HG02973 (cell line): Measurements from ENCODE around the gene MYL11.
A peak's percentile ranks its signal among the peaks of the same experiment; 100 is the strongest.
"Not testable (repeated sequence)": the region's sequence is repeated elsewhere in the genome, so short reads cannot be mapped to it uniquely, and the experiment has no call there.

ENCODE experiments used
- ATAC-seq: cut with Tn5 transposase; IDR thresholded peaks from one replicate; pipeline ENCODE4 v1.9.1; 2021; ENCODE audit warnings: moderate library complexity; ENCODE audit not compliant: unreplicated experiment

MYL11 gene

GRCh38 chr16:30395155-30395991 is 20.8 kb downstream of the MYL11 start, which contains the start of gene ZNF48:
TSS of gene ZNF48 (plus strand) at chr16:30395420. CDS start at chr16:30395795, 375 bp downstream.
- peak; percentile 46 for ATAC-seq

- ATAC-seq: peak; percentile 10
Observed at GRCh38 chr16:30395992-30396585, 21.5 kb downstream of the MYL11 start.

GRCh38 chr16:30396627-30397026 is 22.0 kb downstream of the MYL11 start:
- not testable (repeated sequence) for ATAC-seq

GRCh38 chr16:30397056-30397455 is 22.5 kb downstream of the MYL11 start:
- ATAC-seq: no peak

GRCh38 chr16:30397776-30398660 is 23.4 kb downstream of the MYL11 start:
- ATAC-seq: no peak

- no peak for ATAC-seq
Observed at GRCh38 chr16:30398661-30399434, 24.2 kb downstream of the MYL11 start.

GRCh38 chr16:30399435-30400186 is 25.0 kb downstream of the MYL11 start:
- ATAC-seq: no peak

GRCh38 chr16:30401768-30402425 is 27.3 kb downstream of the MYL11 start:
- ATAC-seq: no peak

- ATAC-seq: peak; percentile 4
Observed at GRCh38 chr16:30406795-30407101, 32.1 kb downstream of the MYL11 start.

- peak; percentile 58 for ATAC-seq
Observed at GRCh38 chr16:30407102-30407803, 32.7 kb downstream of the MYL11 start, which contains the start of gene ZNF771. TSS of gene ZNF771 (plus strand) at chr16:30407606. CDS start at chr16:30408054, 448 bp downstream.

GRCh38 chr16:30407804-30408534 is 33.4 kb downstream of the MYL11 start:
- ATAC-seq: peak; percentile 18

GRCh38 chr16:30409125-30410060 is 34.8 kb downstream of the MYL11 start:
- no peak for ATAC-seq

GRCh38 chr16:30413112-30413806 is 38.7 kb downstream of the MYL11 start:
- ATAC-seq: no peak

GRCh38 chr16:30414159-30414558 is 39.6 kb downstream of the MYL11 start:
- no peak for ATAC-seq

- no peak for ATAC-seq
Observed at GRCh38 chr16:30416047-30416603, 41.5 kb downstream of the MYL11 start.
